GM21515 (cell line): ENCODE data around the gene SHISA4.
"Not testable (repeated sequence)": the region's sequence is repeated elsewhere in the genome, so short reads cannot be mapped to it uniquely, and the experiment has no call there.

ENCODE experiments used
- ATAC-seq: cut with Tn5 transposase; IDR thresholded peaks from one replicate; pipeline ENCODE4 v1.9.1; 2021; ENCODE audit not compliant: unreplicated experiment

The SHISA4 gene

GRCh38 chr1:201925981-201926645 is 37.4 kb downstream of the SHISA4 start:
- ATAC-seq: no peak

GRCh38 chr1:201928266-201928665 is 39.6 kb downstream of the SHISA4 start:
- no peak for ATAC-seq

GRCh38 chr1:201930137-201930536 is 41.4 kb downstream of the SHISA4 start:
- ATAC-seq: no peak

GRCh38 chr1:201930803-201931202 is 42.1 kb downstream of the SHISA4 start:
- no peak for ATAC-seq

- no peak for ATAC-seq
These were observed 45.2 kb downstream of the SHISA4 start for GRCh38 chr1:201933840-201934430.

GRCh38 chr1:201937624-201938213 is 49.0 kb downstream of the SHISA4 start:
- ATAC-seq: no peak

GRCh38 chr1:201938440-201939035 is 49.8 kb downstream of the SHISA4 start:
- no peak for ATAC-seq

- no peak for ATAC-seq
These were observed 50.5 kb downstream of the SHISA4 start for GRCh38 chr1:201939148-201939547.

- ATAC-seq: no peak
These were observed 50.9 kb downstream of the SHISA4 start for GRCh38 chr1:201939574-201939973.

- ATAC-seq: not testable (repeated sequence)
These were observed 51.6 kb downstream of the SHISA4 start for GRCh38 chr1:201940316-201940715.

GRCh38 chr1:201941420-201942128 is 52.9 kb downstream of the SHISA4 start:
- no peak for ATAC-seq

GRCh38 chr1:201942129-201942495 is 53.4 kb downstream of the SHISA4 start:
- no peak for ATAC-seq
